A204.1 (cell line): Measurements from ENCODE around the gene NRDC.
"Not testable (repeated sequence)": the region's sequence is repeated elsewhere in the genome, so short reads cannot be mapped to it uniquely, and the experiment has no call there.

ENCODE experiments used
- FAIRE-seq: peaks from 2 replicates; lab custom pipeline; 2012; peaks lifted over from hg19 to GRCh38; lab: Jason Lieb, UNC

Gene NRDC

DNA sequence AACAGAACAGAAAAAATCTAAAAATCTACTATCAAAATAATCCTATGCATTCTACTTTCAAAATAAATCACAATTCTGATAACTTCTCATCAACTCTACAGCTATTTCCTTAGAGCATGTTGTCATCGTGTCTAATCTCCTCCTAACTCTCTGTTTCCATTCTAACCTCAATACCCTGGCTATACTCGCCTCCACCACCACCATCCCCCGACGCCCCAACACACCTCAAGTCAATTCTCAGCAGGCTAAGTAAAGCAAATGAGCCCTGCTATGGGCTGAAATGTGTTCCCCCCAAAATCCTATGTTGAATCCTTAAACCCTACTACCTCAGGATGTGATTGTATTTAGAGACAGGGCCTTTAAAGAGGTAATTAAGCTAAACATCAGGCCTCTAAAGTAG, 34.6 kb downstream of the NRDC start:
- no peak for FAIRE-seq

DNA sequence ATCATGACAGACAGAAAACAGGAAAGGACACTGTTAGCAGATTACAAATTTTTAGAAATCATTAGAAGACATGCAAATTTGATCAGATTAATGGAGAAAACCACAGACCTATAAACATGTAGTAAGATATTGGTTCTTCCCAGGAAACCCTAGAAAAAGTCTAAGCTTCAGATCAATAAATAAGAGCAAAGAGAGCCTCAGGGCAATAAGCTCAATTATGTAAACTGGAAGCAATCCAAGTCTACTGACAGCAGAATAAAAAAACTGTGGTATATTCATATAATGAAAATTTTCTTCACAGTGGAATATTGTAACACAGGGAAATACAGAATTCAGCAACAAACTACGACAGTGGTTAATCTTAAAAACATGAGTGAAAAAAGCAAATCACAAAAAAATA, 36.3 kb downstream of the NRDC start:
- FAIRE-seq = no peak

DNA sequence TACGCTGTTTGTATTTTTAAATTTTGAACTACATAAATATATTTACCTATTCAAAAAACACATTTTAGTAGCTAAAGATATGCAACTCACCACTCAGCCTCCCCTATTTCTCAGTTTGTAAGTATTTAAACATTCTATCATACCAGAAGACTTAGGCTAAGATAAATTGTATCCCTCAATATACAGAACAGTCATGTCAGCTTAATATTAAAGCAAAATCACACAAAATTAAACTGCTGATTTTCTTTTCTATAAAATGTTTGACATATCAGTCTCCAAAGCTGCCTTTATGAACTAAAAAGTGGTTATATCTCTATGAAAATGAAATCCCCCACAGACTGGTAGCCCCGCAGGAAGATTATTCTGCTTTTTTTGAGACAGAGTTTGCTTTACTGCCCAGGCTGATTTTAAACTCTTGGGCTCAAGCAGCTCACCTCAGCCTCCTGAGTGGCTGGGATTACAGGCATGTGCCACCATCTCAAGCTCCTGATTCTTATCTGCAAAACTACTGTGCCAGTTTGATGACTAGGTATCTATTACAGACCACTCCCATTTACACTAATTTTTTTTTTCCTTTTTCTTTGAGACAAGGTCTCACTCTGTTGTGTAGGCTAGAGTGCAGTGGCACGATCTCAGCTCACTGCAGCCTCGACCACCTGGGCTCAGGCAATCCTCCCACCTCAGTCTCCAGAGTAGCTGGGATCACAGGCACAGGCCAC, 37.6 kb downstream of the NRDC start:
- no peak for FAIRE-seq

DNA sequence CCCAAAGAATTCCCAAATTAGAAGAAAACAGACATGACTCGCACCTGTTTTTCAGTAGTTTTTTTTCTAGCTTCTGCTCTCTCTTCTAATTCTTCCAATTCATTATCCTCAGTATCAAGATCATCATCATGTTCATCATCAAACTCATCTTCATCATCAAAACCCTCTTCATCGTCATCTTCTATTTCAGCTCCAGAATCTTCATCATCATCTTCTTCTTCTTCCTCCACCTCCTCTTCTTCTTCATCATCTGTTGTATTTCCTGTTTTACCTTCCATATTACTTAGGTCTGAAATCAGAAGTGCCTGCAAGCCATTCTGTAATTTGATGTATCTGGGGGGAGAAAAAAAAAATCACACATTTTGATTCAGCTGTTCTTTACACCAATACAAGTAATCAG, 38.3 kb downstream of the NRDC start:
- FAIRE-seq = no peak

DNA sequence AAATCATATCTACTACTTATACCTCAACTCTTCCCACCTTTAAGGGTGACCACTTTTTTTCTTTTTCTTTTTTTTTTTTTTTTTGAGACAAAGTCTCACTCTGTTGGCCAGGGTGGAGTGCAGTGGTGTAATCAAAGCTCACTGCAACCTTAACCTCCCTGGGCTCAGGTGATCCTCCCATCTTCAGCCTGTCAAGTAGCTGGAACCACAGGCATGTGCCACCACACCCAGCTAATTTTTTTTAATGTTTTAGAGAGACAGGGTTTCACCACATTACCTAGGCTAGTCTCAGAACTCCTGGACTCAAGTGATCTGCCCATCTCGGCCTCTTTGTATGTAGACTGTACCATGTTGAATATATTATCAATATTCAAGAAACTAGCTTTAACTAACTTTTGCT, 39.4 kb downstream of the NRDC start:
- no peak for FAIRE-seq

DNA sequence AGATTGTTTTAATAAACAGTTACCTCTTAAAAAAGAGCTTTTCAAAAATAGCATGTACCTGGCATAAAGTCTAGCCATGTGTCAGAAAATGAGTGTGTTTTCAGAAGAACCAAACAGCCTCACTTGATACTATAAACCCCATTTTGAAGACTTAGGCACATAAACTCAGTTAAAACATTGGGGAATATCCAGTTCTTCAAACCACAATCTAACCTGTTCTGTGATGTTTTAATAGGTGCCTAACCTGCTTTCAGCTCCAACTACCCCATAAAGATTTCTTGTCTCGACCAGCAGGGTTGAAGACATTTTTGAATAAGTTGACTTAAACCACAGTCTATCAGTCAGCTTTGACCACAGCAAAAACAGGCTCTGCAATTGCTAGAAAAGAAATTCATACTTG, 41.3 kb downstream of the NRDC start:
- FAIRE-seq = no peak

DNA sequence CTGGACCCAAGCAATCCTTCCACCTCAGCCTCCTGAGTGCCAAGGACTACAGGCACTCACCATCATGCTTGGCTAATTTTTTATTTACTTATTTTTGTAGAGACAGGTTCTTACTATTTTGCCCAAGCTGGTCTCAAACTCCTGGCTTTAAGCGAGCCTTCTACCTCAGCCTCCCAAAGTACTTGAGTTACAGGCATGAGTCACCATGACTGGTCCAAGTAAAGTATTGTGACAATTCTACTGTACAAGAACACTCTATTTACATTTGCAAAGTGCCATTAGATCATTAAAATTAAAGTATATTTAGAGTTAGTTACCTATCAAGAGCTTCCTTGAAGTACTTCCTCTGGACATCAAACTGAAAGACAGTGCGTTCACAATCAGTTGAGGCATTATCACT, 44.8 kb downstream of the NRDC start:
- FAIRE-seq = no peak

DNA sequence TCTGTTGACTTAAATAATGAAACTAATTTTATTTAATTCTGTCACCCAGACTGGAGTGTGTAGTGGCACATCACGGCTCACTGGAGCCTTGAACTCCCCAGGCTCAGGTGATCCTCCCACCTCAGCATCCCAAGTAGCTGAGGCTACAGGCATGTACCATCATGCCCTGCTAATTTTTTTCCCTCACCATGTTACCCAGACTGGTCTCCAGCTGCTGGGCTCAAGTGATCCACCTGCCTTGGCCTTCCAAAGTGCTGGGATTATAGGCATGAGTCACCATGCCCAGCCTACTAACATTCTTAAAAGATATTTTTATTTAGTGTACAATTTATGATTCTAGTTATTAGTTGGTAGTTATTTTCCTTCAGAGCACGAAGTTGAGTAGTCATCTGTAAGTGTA, 49.5 kb downstream of the NRDC start:
- no peak for FAIRE-seq

DNA sequence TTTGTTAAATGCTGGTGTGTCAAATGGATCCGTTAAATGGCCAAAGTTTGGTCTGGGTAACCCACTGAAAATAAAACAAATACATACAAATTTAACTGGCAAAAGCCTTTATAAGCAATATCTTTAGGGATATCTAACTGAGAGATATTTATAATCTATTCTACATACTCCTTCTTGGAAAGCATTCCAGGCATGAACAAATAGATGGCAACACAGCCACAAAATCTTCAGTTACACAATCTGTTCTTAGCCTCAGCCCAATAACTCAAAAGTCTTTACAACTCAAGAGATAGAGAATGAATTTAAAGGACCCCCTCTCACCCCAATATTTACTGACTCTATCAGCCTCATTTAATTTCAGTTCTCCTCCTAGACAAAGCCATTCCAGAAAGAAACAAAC, 58.7 kb downstream of the NRDC start:
- FAIRE-seq = no peak

DNA sequence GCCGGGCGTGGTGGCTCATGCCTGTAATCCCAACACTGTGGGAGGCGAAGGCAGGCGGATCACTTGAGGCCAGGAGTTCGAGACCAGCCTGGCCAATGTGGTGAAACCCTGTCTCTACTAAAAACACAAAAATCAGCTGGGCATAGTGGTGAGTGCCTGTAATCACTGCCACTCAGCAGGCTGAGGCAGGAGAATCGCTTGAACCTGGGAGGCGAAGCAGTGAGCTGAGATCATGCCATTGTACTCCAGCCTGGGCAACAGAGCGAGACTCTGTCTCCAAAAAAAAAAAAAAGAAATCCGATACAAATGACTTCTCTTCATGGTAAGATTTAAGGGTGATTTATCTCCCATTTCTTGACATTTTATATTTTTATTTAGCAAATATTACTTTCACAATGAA, 59.5 kb downstream of the NRDC start:
- not testable (repeated sequence) for FAIRE-seq

DNA sequence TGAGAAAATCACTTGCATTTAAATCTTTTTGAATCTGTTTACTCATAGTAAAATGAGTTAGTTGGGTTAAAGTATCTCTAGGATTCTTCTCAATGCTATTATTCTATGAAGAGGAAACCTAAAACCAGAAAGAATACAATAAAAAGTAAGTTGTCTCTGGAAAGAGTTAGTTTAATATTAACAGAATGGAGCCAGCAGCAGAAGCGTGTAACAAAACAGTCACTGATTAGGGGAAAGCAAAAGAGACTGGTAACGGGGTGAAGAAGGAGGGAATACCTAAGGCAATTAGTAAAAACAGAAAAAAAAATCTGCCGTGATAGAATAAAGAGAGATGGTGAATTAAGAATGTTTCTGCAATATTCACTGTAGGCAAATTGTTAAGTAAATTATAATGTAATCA, 60.0 kb downstream of the NRDC start:
- no peak for FAIRE-seq

DNA sequence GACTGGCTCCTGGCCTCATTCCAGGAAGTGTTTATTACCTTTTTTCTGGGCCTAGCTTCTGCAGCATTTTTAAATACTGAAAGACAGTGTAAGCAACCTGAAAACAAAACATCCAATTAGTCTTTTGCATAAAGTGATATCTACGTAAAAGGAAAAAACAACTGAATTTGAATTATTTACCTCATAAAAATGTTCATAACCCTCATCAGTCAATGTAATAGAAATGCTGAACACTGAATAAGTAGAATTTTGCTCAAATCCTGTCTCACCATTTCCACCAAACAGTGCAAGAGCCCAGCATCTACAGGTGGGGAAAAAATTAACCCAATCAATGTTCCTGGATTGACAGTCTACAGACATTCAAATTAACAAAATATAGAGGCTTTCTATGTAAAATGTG, 64.0 kb downstream of the NRDC start:
- FAIRE-seq = no peak

DNA sequence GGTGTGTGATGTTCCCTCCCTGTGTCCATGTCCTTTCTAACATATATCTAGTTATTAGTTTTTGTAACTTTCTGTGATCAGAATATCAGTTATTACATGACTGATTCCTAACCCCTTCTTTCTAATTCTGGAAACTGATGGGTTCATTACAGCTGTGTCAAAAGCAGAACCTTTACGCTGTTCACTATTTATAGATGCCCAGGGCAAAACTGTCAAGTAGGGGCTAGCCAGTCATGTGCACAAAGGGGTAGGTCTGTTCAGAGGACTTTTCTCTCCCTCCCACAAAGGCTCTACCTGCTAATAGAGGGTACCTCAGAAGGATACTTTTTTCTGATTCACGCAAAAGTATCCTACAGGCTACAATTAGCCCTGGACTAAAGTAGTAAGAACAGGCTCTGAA, 79.2 kb downstream of the NRDC start:
- no peak for FAIRE-seq

DNA sequence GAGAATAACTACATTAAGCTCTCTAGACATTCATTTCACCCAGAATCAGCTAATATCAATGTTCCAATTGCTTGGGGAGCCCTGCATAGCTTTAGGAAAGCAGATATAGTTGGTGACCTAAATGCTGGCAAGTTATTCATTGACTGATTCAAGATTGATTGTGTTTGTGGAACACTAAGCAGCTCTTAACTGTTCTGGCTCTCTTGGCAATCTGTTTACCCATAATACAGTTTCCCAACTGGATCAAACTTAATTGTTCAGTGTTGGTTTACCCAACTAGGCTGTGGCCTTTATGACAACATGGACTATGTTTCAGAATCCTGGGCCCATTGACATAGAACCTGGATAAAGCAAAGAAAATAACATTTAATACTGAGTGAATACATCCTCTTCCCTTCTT, 83.7 kb downstream of the NRDC start:
- FAIRE-seq = no peak

DNA sequence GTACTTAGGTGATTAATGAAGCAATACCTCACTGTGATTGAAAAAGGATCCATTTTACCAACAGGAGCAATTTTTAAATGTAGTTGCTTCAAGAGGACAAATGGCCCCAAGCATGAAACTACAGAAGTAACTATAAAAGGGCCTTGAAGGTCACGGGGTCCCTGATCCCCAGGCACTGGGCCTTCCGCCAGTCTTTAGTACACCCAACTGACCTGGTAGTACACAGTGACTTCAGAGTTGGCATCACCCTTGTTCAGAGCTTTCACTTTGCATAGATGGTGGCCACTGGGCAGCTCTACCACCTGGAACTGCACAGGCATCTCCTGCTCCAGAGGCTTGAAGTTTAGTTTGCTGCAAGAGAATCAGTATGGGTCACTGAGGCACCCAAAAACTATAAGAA, 84.3 kb downstream of the NRDC start:
- FAIRE-seq = no peak

DNA sequence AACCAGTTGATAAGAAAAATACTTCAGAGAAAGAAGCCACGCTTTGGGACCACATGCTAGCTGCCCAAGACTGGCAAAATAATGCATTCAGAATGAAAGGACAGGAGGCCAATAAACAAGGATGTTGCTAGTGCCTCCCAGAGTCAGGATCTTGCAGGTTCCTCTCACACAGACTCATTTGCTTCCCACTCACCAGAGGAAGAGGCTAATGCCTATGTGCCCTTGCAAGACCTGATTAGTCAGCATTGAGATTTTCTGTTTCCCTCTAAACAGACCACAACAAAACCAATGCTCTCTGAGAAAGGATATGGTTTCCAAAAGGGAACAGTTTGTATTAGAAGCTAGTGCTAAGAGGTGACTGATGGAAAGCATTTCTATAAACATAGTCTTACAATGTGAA, 85.7 kb downstream of the NRDC start:
- no peak for FAIRE-seq

DNA sequence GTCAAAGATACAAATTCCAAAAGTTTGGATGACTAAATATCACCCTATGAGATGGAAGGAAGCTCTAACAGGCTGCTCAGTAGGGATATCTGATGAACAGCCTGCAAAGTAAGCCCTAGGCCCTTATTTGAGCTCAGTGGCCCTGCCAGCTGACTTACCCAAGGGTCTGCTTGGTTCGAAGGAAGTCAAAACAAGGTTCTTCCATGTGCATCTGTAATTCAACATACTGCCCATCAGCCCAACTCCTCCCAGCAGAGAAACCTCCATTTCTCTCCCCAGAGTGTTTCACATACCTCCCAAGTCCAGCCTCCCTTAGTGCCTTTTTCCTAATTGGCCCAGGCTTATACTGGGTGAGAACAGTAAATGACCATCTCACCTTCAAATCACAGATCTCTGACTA, 86.6 kb downstream of the NRDC start:
- FAIRE-seq = no peak

DNA sequence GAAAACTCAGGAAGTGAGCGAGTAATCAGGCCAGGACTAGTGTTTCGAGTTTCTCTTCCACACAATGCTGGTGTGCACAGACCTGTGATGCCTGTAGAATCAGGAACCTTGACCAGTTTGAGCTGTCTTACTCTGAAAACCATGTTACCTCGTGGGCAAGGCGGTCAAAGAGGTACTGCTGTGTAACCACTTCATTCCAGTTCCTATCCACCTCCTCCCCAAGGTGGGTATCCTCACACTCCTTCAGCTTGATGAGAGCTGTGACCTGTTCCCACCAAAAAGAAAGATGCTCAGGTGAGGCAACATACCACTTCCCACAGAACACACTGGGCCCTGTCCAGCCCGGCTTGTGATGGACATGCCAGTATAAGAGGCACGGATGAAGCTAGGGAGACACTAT, 88.1 kb downstream of the NRDC start:
- FAIRE-seq = no peak

DNA sequence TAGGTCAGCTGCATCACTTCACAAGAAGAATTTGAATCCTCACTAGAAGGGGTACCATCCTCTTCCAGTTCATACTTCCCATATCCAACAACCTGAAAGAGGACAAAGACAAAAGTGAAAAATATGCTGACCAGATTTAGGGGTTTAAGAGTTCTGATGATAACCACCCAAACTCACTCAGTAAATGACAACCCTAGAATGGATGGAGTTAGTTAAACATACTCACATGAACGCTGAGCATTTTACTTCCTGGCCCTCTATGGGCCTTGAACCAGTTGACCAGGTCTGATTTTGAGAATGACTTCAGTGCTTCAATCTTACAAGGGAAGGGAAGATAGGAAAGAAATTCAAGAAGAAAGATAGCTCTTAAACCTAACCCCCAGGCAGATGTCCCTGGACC, 89.2 kb downstream of the NRDC start:
- no peak for FAIRE-seq

DNA sequence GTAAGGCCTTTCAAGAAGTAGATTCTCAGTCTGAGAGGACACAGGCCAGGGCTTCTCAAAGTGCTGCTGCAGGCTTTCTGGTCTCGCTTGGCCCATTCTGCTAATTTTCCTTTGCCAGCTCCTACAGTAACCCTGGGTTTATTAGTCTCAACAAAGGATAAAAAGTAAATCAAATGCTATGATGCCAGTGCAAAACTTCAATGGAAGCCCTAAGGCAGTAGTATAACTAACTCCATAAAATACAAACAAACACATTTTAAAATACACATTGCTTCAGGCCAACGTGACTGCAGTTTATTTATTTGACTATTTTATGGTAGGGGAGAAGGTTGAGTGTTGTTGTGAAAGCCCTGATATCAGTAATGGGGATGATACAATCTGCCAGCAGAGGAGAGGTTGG, 89.6 kb downstream of the NRDC start:
- FAIRE-seq = no peak

DNA sequence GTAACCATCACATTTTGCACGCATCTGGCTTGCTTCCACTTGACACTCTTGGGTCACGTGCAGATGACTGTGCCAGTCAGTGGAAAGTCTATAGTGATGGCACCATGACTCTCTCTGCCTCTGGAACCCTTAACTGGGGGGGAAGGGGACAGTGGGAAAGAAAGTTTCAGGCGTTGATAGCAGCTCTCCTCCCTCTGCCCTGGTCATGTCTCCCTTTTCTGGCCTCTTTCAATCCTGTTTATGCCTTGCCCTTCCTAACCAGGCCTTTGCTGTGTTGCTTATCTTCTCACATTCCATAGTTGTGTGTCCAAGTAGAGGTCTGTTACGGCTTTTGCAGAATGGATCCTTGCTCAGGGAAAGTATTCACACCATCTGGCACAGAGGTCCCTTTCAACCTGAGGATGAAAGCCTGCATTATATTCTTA, 93.5 kb downstream of the NRDC start:
- no peak for FAIRE-seq

DNA sequence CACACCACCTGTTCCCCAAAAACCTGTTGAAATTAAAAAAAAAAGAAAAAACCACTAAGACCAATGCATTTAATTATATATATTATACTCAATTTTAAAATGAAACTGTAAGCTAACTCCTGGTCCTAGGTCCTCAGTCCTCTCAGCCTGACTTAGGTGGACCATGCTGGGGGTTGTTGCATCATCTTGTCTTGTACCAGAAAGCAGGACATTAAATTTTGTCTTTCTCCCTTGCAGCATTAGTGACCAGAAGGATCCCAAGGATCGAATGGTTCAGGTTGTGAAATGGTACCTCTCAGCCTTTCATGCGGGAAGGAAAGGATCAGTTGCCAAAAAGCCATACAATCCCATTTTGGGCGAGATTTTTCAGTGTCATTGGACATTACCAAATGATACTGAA, 97.6 kb downstream of the NRDC start:
- FAIRE-seq = no peak

DNA sequence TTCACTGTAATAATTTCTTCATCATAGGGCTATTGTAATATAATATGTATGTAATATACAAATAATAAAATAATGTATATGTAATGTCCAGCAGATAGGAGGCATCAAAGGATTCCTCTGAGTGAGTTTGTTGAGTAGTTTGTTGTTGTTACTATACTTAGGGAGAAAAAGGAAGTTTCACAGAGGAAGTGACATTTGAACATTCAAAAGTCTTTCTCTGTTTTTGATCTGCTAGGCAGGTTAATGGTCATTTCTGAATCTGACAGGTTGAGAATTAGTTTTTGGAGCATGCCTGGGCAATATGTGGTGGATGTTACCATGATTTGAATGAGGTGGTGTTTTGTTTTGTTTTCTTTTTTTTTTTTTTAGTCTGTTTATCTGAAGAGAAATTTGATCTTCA, 102.1 kb downstream of the NRDC start:
- no peak for FAIRE-seq

DNA sequence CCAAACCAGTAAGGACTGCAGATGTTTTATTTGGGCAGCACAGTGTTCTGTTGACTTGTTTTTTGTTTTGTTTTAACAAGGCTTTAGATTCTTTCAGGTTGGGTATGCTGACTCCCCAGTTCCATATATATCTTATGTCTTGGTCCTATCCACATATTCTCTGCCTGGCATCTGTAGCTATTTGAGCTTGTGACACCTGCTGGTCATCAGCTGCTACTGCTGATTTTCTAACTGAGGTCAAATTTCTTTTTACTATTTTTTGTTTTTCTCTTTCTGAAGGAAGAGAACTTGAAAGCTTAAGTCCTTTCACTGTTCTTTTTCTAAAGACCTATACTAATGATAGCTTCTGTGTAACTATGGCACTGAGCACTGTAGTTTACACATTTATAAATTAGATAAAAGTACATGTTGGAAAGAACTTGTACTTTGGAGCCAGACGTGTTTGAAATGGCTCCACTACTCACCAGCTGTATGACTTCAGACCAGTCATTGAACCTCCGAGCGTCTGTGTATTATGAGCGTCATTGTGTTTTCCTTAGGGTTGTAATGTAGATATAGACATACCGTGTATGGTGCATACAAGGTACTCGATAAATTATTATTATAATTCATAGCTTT, 109.4 kb downstream of the NRDC start:
- peak; percentile 95 for FAIRE-seq

DNA sequence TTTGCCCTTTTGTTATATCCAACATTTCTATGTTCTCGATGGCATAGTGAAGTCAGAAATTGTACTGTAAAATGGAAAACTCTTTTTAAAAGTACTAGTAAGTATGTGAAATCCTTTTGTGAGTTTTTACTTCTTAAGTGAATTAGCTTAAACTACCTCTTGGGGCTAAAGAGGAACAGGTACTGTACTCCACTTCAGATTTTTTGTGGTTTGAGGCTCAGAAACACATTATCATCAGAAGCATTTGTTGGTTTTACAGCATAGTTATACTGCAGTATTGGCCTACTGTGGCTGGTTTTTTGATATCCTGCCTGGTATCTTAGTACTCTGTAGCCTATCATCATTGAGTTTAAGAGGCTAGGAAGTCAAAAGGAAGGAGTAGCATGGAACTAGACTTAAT, 117.2 kb downstream of the NRDC start:
- no peak for FAIRE-seq
